GM12878 (cell line): ENCODE data around the gene GRK6. TPM values are rescaled to one million over a fixed set of nuclear protein-coding genes. Genes with fewer than 3 reads are reported as not detected.

Source experiments
- CBX5 ChIP-seq: sonication (generic); IDR thresholded peaks from 2 replicates; pipeline ENCODE4 v1.6.1; 2016; ENCODE audit warnings: low read depth, moderate library complexity, mild to moderate bottlenecking, inconsistent platforms
- CTCF ChIP-seq, 3 experiments: IDR thresholded peaks in 2 of 3; conservative IDR thresholded peaks in 1 of 3; 2 replicates each; pipeline ENCODE4 v1.5.1; 2011; ENCODE audit warnings: low read depth in 3 of 3, low read length in 3 of 3, mild to moderate bottlenecking in 3 of 3, control low read depth in 2 of 3, moderate library complexity in 2 of 3, inconsistent platforms in 1 of 3, mixed read lengths in 1 of 3; ENCODE audit not compliant: control insufficient read depth in 2 of 3, insufficient read depth in 1 of 3; ENCODE audit errors: extremely low read depth in 1 of 3
- IKZF1 ChIP-seq: fragments of 450-650 bp; conservative IDR thresholded peaks from 2 replicates; pipeline ENCODE4 v1.6.1; 2017; ENCODE audit warnings: antibody characterized with exemption, mild to moderate bottlenecking
- IRF5 ChIP-seq: fragments of 450-650 bp; IDR thresholded peaks from 2 replicates; pipeline ENCODE4 v1.6.1; 2017; ENCODE audit warnings: borderline replicate concordance
- NFYB ChIP-seq: IDR thresholded peaks from 2 replicates; pipeline ENCODE4 v1.6.1; 2011; ENCODE audit warnings: low read depth, mild to moderate bottlenecking, low read length, improper control_type of control experiment, moderate library complexity; ENCODE audit not compliant: insufficient read depth
- PML ChIP-seq: IDR thresholded peaks from 2 replicates; pipeline ENCODE4 v1.6.1; 2012; ENCODE audit warnings: low read length, inconsistent platforms
- RB1 ChIP-seq: fragments of 450-650 bp; formaldehyde crosslinking; IDR thresholded peaks from 2 replicates; pipeline ENCODE4 v1.6.1; 2017; ENCODE audit warnings: mild to moderate bottlenecking, borderline replicate concordance
- SMARCA5 ChIP-seq: fragments of 450-650 bp; IDR thresholded peaks from 2 replicates; pipeline ENCODE4 v1.6.1; 2017; ENCODE audit warnings: mild to moderate bottlenecking
- ZBTB4 ChIP-seq: fragments of 450-650 bp; formaldehyde crosslinking; IDR thresholded peaks from 2 replicates; pipeline ENCODE4 v1.4.0; 2022; ENCODE audit warnings: mild to moderate bottlenecking, moderate library complexity
- ZNF274 ChIP-seq: IDR thresholded peaks from one replicate; pipeline ENCODE4 v1.8.0; 2011; ENCODE audit not compliant: insufficient read length, insufficient read depth
- polyA plus RNA-seq, 11 experiments: library from polyadenylated mRNA; depleted of rRNA in 4 of 11; unstranded in 6 of 11; stranded (reverse) in 5 of 11; fragments of >200 nt; fragmentation: Nextera tagmentation in 4 of 11; fragmentation: Illumina TruSeq in 1 of 11; extraction: Ambion mirVana in 4 of 11; extraction: Trizol in 1 of 11; gene quantifications; 1 replicate in 1 of 11; 2 replicates in 10 of 11; pipeline versions ENCODE4 v1.2.1 to v1.2.3, GENCODE V29; 2011 to 2016; ENCODE audit warnings: inconsistent platforms in 2 of 11, missing spikeins in 2 of 11, low read depth in 1 of 11
- total RNA-seq, 4 experiments: library from RNA; depleted of rRNA in 3 of 4; stranded (reverse); fragments of >200 nt in 3 of 4; fragmentation: Illumina TruSeq in 1 of 4; extraction: Trizol in 1 of 4; gene quantifications; 2 replicates each; pipeline versions ENCODE4 v1.2.1 to v1.2.3, GENCODE V29; 2013 to 2021
- TF ChIP-seq, protein P1 (sequence below): fragments of 450-650 bp; IDR thresholded peaks from 2 replicates; pipeline ENCODE4 v1.6.1; 2018; ENCODE audit warnings: borderline replicate concordance, mild to moderate bottlenecking; ENCODE audit not compliant: partially characterized antibody
- TF ChIP-seq, protein P2 (sequence below): IDR thresholded peaks from 2 replicates; pipeline ENCODE4 v1.6.1; 2012; ENCODE audit warnings: low read depth, low read length, improper control_type of control experiment
- TF ChIP-seq, protein P3 (sequence below): fragments of 450-650 bp; IDR thresholded peaks from 2 replicates; pipeline ENCODE4 v1.6.1; 2017; ENCODE audit warnings: mild to moderate bottlenecking, moderate library complexity

Gene GRK6
- total and polyA plus RNA-seq, 10 of the 15 experiments (the other 5 are each of a cell fraction or from before 2014, with no cell fraction given): 0.79 to 124 (median 41.6) TPM

GRCh38 chr5:177431317-177432142, 5.1 kb downstream of the GRK6 start (continued):
- no peak for TF ChIP-seq ZBTB4 (CRISPR knock-in tag)
- TF ChIP-seq, protein P1, sequence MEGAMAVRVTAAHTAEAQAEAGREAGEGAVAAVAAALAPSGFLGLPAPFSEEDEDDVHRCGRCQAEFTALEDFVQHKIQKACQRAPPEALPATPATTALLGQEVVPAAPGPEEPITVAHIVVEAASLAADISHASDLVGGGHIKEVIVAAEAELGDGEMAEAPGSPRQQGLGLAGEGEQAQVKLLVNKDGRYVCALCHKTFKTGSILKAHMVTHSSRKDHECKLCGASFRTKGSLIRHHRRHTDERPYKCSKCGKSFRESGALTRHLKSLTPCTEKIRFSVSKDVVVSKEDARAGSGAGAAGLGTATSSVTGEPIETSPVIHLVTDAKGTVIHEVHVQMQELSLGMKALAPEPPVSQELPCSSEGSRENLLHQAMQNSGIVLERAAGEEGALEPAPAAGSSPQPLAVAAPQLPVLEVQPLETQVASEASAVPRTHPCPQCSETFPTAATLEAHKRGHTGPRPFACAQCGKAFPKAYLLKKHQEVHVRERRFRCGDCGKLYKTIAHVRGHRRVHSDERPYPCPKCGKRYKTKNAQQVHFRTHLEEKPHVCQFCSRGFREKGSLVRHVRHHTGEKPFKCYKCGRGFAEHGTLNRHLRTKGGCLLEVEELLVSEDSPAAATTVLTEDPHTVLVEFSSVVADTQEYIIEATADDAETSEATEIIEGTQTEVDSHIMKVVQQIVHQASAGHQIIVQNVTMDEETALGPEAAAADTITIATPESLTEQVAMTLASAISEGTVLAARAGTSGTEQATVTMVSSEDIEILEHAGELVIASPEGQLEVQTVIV: no peak
- TF ChIP-seq, protein P2, sequence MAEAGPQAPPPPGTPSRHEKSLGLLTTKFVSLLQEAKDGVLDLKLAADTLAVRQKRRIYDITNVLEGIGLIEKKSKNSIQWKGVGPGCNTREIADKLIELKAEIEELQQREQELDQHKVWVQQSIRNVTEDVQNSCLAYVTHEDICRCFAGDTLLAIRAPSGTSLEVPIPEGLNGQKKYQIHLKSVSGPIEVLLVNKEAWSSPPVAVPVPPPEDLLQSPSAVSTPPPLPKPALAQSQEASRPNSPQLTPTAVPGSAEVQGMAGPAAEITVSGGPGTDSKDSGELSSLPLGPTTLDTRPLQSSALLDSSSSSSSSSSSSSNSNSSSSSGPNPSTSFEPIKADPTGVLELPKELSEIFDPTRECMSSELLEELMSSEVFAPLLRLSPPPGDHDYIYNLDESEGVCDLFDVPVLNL: no peak
- no peak; the same call in 1 of the 2 replicates for TF ChIP-seq RB1
- no peak for TF ChIP-seq CTCF (IDR thresholded peaks at IDR 0.05 in 2 of 3, conservative IDR thresholded peaks at IDR 0.05 in 1 of 3; ENCODE audit: control insufficient read depth in 2 of 3, extremely low read depth in 1 of 3, insufficient read depth in 1 of 3, low read depth in 3 of 3, low read length in 3 of 3)
- TF ChIP-seq CBX5: no peak
- TF ChIP-seq PML: no peak
- TF ChIP-seq, protein P3, sequence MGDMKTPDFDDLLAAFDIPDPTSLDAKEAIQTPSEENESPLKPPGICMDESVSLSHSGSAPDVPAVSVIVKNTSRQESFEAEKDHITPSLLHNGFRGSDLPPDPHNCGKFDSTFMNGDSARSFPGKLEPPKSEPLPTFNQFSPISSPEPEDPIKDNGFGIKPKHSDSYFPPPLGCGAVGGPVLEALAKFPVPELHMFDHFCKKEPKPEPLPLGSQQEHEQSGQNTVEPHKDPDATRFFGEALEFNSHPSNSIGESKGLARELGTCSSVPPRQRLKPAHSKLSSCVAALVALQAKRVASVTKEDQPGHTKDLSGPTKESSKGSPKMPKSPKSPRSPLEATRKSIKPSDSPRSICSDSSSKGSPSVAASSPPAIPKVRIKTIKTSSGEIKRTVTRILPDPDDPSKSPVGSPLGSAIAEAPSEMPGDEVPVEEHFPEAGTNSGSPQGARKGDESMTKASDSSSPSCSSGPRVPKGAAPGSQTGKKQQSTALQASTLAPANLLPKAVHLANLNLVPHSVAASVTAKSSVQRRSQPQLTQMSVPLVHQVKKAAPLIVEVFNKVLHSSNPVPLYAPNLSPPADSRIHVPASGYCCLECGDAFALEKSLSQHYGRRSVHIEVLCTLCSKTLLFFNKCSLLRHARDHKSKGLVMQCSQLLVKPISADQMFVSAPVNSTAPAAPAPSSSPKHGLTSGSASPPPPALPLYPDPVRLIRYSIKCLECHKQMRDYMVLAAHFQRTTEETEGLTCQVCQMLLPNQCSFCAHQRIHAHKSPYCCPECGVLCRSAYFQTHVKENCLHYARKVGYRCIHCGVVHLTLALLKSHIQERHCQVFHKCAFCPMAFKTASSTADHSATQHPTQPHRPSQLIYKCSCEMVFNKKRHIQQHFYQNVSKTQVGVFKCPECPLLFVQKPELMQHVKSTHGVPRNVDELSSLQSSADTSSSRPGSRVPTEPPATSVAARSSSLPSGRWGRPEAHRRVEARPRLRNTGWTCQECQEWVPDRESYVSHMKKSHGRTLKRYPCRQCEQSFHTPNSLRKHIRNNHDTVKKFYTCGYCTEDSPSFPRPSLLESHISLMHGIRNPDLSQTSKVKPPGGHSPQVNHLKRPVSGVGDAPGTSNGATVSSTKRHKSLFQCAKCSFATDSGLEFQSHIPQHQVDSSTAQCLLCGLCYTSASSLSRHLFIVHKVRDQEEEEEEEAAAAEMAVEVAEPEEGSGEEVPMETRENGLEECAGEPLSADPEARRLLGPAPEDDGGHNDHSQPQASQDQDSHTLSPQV: peak; percentile 37; the same call in 1 of the 2 replicates
- TF ChIP-seq SMARCA5: peak; percentile 99
- TF ChIP-seq IRF5: no peak
- TF ChIP-seq ZNF274: no peak
- TF ChIP-seq NFYB: 0 out of 2 replicates have a peak, but pooled peaks have one; percentile 39
- peak; percentile 97 for TF ChIP-seq IKZF1
